ENCODE data around the gene ACVR2A.

- TF ChIP-seq CTCF (conservative IDR thresholded peaks at IDR 0.05 in 1 of 2, IDR thresholded peaks at IDR 0.05 in 1 of 2; ENCODE audit: extremely low read depth in 1 of 2, insufficient read depth in 1 of 2, low read depth in 1 of 2, low read length in 2 of 2) (no peak), EZH2 (IDR thresholded peaks at IDR 0.05; ENCODE audit: borderline replicate concordance, low read length) (no peak)
Observed at GRCh38 chr2:147917161-147917560, 72.3 kb downstream of the ACVR2A start.

Data from mammary epithelial cell (primary cell).